Right lobe of liver (tissue), 4 donors: ENCODE data around the gene THUMPD2.

Experiments used
- POLR2A ChIP-seq: fragments of 450-650 bp; IDR thresholded peaks from one replicate; pipeline ENCODE4 v1.6.1; 2017; ENCODE audit warnings: antibody characterized with exemption, mild to moderate bottlenecking
- TF ChIP-seq, protein P1 (sequence below), 4 donors: fragments of 200-600 bp in 3 of 4; fragments of 450-650 bp in 1 of 4; IDR thresholded peaks; one replicate each; pipeline versions ENCODE4 v1.5.1 to v1.8.0; 2016 to 2022; ENCODE audit warnings: antibody characterized with exemption in 4 of 4, mild to moderate bottlenecking in 2 of 4
- donor health status: DM: no; HTN: no; CAD: no.
- donor health status: DM: no; HTN: no; CAD: no.
- donor health status: DM: no; HTN: yes; CAD: no.

GRCh38 chr2:39741871-39742270, 37.2 kb downstream of the THUMPD2 start:
- TF ChIP-seq, protein P1, sequence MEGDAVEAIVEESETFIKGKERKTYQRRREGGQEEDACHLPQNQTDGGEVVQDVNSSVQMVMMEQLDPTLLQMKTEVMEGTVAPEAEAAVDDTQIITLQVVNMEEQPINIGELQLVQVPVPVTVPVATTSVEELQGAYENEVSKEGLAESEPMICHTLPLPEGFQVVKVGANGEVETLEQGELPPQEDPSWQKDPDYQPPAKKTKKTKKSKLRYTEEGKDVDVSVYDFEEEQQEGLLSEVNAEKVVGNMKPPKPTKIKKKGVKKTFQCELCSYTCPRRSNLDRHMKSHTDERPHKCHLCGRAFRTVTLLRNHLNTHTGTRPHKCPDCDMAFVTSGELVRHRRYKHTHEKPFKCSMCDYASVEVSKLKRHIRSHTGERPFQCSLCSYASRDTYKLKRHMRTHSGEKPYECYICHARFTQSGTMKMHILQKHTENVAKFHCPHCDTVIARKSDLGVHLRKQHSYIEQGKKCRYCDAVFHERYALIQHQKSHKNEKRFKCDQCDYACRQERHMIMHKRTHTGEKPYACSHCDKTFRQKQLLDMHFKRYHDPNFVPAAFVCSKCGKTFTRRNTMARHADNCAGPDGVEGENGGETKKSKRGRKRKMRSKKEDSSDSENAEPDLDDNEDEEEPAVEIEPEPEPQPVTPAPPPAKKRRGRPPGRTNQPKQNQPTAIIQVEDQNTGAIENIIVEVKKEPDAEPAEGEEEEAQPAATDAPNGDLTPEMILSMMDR (IDR thresholded peaks at IDR 0.05): no peak
- TF ChIP-seq POLR2A: no peak
